ENCODE data around the gene CATSPER1.
"Not testable (repeated sequence)": the region's sequence is repeated elsewhere in the genome, so short reads cannot be mapped to it uniquely, and the experiment has no call there.

CATSPER1 gene

DNA sequence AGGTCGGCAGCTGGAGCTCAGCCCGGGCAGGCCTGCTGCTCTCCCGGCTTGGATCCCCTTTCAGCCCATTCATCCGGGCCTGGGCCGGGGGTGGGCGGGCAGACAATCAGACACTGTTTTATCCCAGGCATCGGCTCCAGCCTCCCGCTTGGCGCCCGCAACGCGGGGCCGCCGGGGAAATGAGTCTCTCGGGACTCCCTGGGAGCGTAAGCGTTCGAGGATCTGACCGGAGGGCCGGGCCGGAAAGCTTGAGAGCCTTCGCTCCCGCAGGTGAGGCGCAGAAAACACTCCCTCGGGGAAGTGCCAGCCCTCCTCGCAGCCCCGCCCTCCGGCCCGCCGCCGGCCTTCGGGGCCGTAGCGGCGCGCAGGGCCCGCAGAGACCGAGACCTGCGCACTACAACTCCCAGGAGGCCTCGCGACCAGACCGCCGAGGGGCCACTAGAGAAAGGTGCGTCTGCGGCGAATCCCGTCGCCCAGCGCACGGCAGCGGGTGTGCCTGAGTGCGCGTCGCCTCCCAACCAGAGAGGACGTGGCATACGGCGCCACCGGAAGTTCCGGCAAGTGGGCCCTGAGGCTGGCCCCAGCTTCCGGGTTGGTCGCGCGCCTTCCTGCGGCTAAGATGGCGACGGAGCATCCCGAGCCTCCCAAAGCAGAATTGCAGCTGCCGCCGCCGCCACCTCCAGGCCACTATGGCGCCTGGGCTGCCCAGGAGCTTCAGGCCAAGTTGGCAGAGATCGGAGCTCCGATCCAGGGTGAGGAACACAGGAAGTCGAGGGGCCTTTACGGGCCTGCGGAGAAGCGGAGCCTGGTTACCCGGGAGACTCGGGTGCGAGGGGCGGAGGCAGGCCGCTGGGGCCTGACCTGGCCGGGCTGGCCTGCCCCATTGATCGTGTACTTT lies 25.7 kb upstream of the CATSPER1 start, which contains the start of gene SF3B2:
TSS of gene SF3B2 (plus strand) at position 599 of the 898 bp plus-strand sequence. CDS start at position 620, 21 bp downstream.
- DNase-seq: peak; percentile 54 to 100 (median 97)

DNA sequence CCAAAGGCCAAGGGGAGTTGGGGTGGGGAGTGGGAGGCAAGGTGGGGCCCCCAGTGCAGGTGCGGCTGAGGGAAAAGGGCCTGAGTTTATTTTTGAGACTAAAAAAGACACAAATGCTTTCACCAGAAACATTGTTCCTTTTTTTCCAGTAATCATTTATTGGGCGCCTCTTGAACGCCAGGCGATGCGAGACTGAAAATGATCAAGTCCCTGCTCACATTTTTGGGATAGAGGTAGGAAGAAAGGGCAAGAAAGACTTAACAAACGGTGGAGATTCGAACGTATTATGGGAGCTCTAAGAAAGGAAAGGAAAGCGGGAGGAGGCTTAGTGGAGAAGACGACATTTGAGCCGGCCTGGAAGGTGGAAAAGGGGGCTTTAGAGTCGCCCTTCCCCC lies 25.1 kb upstream of the CATSPER1 start:
- DNase-seq: peak in 1 of 51 donors; percentile 26

DNA sequence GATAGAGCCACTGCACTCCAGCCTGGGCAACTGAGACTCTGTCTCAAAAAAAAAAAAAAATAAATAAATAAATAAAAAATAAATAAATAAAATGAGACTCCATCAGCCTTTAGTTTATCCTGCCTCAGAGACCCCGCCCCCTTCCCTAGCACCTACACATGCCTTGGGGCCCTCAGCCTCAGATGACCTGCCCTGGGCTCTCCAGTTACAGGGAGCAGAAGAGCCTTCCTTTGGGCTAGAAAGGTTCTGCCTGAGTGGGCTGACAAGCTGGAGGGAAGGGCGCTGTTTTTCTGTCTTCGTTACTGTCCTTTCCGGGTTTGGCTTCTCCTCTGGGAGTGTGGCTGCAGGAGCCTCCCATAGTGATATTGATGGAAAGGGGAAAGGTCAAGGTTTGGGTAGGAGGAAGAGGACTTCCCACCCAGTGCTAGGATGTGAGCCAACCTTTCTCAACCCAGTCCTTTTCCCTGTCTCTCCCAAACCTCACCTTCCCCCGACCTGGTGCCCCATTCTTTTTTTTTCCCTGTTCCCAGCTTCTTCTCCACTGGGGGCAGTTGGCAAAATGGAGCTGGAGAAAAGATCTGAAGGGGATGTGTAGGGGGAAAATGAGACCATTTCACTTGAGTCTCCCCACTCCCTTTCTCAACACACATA lies 24.4 kb upstream of the CATSPER1 start:
- DNase-seq: no peak

DNA sequence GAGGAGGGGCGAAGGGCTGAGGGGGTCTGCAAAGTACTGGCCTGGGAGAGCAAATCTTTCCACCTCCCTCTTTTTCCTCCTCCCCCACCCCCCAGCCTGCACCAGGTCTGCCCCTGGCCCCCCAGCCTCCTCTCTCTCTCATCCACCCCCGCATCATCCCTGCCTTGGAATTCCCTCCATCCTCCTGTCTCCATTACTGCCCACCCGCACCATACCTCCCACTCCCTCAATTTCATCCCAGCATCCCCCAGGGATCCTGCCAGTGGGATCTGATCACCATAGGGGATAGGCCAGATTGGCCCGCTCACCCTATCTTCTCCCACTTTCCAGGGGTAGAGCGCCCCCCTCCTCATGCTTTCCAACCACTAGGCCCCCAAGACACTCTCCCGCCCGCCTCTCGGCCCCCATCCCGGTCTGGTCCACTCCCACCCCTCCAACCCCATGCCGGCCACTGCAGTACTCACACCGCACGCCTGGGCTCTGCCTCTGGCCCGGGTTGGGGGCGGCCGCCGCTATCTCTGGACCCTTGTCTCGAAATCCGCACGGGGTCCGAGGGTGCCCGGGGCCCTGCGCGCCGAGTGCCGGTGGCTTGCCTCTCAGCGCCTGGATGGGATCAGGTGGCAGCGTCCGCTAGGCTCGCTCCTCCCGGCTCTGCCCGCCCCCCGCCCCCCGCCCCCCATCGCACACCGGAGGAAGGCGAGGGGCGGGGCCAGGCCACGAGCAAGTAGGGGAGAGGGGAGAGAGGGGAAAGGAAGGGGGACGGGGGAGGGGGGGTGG lies 22.5 kb upstream of the CATSPER1 start, which contains the start of gene GAL3ST3:
TSS of gene GAL3ST3 (minus strand) at position 615 of the 777 bp plus-strand sequence. CDS start 3,746 bp downstream, outside the sequence.
- peak in 9 of 51 donors; percentile 7 to 39 (median 23) for DNase-seq

GRCh38 chr11:66047541-66048365 lies 21.5 kb upstream of the CATSPER1 start:
- no peak for DNase-seq

- DNase-seq: no peak
Measured at GRCh38 chr11:66046901-66047300, 20.6 kb upstream of the CATSPER1 start.

DNA sequence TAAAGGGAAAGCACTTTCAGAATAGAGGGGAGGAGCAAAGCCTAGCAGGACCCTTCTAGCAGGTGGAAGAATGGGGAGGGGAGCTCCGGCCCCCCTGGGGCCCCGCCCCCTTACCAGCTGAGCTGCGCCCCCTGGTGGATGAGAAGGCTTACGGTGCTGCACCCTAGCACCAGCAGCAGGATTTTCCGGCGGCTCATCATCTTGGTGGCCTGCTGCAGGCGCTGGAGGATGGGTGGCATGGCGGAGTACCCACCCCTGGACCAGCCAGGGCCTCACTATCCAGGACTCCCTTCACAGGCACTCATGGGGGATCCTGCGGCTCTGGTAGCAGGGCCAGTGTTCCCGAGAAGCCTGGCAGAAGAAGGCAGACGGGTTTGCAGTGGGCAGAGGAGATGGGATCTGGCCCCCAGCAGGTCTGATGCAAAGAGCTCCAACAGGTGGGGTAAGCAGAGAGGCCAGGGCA lies 18.9 kb upstream of the CATSPER1 start:
- DNase-seq: peak in 49 of 51 donors; percentile 14 to 83 (median 58)

DNA sequence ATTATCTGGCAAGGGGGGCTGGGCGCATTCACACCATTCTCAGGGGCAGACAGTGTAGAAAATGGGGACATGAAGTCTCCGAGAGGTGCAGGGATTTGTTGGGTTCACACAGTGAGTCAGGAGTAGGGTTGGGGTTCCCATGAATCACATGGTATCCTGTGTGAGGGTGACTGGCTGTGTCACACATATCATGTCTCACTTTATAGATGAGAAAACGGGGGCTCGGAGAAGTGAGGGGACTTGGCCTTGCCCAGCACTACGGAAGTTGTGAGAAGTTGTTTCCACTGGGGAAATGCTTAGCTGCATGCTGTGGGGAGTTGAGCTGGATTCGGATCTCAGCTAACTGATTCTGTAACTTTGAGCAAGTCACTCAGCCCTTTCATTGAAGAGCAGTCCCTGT lies 18.5 kb upstream of the CATSPER1 start:
- DNase-seq: no peak

DNA sequence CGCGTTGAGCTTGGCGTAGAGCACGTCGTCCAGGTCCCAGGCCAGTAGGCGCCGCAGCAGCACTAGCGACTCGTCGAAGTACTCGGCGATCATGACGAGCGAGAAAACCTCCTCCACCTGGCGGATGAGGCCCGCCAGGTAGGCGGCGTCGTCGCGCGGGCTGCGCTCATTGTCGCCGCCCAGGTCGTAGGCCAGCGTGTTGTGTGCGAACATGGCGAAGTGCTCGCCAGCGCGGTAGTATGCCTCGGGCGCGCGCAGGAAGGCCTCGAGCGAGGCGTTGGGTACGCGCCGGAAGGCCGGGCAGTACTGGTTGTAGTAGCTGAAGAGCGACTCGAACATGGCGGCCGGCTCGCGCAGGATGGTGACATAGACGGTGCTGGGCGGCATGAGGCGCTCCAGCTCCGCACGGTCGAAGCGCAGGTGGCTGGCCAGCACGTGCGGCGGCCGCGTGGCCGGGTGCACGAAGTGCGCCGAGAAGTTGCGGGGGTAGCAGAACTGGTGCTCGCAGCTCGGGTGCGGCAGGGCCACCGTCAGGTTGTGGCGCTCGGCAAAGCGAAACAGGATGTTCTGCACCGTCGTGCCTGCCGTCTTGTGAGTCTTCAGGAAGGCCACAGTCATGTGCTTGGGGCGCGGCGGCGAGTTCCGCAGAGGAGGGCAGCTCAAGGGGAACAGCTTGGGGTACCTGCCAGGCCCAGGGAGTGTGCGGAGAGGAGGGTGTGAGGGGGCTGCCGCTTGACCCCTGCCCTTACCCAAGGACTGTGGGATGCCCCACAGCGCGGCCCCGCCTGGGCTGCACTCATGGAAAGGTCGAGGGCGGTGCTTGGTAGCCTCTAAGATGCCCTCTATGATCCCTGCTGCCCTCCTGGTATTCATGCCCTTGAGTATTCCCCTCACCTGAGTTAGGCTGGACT lies 17.0 kb upstream of the CATSPER1 start:
- DNase-seq: no peak

GRCh38 chr11:66042227-66042995 lies 16.1 kb upstream of the CATSPER1 start:
- DNase-seq: no peak

- no peak for DNase-seq
Measured at GRCh38 chr11:66039765-66040164, 13.5 kb upstream of the CATSPER1 start.

- no peak for DNase-seq
Measured at GRCh38 chr11:66037327-66037726, 11.0 kb upstream of the CATSPER1 start.

GRCh38 chr11:66036334-66036710 lies 10.0 kb upstream of the CATSPER1 start:
- DNase-seq: no peak

- DNase-seq: no peak
Measured at GRCh38 chr11:66035653-66036333, 9.5 kb upstream of the CATSPER1 start.

DNA sequence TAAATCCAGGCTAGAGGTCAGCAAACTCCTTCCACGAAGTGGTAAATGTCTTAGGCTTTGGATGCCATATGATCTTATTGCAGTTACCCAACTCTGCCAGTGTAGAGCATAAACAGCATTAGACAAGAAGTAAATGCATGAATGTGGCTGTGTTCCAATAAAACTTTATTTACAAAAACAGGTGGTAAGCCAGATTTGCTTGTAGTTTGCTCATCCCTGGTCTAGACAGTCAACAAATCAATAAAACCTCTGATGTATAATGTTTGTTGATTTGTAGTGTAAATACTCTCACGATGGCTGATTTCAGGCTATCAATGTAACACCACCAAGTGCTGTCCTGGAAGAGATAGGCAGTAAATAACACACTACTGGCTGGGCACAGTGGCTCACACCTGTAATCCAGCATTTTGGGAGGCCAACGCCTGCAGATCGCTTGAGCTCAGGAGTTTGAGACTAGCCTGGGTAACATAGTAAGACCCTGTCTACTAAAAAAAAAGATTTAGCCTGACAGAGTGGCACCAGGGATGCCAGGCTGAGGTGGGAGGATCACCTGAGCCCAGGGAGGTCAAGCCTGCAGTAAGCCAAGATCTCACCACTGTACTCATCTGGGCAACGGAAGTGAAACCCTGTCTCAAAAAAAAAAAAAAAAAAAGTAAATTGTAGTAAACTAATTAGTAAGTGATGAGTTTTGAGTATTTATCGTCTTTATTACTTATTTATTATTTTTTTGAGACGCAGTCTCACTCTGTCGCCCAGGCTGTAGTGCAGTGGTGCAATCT lies 6.9 kb upstream of the CATSPER1 start:
- DNase-seq: no peak

GRCh38 chr11:66023186-66023440 lies 3.2 kb downstream of the CATSPER1 start:
- DNase-seq: not testable (repeated sequence)

DNA sequence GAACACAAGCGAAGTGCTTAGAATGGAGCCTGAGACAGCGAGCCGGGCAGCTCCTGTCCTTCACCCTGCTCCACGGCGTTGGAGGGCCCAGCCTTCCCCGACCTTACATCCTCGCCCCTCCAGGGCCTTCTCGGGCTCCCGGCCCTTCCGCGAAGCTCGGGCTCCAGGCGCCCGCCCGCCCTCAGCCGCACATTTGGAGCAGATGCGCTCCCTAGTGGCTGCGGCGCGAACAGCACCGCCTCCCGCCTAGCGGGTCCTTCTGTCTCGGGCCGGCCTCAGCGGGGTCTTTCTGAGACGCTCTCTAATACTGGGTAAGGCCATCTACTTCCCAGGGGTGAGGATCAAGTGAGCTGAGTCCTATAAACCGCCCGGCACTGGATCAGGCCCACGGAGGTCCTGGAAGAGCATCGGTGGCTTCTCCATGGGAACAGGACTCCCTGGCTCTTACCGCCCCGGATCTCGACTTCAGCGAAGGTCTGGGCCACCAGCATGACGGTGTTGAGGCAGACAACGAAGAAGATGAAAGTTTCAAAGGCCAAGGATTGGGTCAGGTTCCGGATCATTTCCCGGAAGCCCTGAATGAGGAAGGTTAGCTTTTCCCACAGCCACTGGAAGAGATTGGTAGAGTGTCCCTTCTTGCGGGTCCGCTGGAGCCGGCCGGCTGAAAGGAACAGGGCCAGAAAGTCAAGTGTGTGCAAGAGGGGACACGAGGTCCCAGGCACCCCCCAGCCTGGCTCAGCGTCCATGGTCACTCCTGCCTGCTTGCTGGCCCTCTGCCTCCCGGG lies 3.7 kb downstream of the CATSPER1 start:
- peak in 39 of 51 donors; percentile 5 to 76 (median 31) for DNase-seq

Measured in hypothalamus (tissue), 51 donors.